ENCODE measurements around the gene REPS2.

DNA sequence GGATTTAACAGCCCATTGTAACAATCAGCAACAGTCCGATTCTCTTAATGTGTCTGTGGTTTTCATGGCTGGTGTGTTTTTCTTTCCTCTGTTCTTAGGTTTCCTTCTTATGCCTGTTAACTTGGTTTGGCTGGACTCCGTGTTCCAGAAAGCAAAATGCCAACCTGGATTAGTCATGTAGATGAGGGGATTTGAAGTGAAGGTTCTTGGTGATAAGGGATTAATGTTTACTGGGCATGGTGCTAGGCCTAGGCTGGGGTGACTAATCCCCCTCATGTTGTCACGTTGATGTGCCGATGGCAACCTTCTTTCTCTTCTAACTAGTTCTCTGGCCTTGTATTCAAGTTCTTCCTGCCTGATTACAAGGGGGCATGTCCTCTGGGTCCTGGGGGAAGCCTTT lies 85.9 kb downstream of the REPS2 start:
- TF ChIP-seq, protein P1, sequence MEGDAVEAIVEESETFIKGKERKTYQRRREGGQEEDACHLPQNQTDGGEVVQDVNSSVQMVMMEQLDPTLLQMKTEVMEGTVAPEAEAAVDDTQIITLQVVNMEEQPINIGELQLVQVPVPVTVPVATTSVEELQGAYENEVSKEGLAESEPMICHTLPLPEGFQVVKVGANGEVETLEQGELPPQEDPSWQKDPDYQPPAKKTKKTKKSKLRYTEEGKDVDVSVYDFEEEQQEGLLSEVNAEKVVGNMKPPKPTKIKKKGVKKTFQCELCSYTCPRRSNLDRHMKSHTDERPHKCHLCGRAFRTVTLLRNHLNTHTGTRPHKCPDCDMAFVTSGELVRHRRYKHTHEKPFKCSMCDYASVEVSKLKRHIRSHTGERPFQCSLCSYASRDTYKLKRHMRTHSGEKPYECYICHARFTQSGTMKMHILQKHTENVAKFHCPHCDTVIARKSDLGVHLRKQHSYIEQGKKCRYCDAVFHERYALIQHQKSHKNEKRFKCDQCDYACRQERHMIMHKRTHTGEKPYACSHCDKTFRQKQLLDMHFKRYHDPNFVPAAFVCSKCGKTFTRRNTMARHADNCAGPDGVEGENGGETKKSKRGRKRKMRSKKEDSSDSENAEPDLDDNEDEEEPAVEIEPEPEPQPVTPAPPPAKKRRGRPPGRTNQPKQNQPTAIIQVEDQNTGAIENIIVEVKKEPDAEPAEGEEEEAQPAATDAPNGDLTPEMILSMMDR (IDR thresholded peaks at IDR 0.05; ENCODE audit: low read depth, low read length, poor library complexity, severe bottlenecking): no peak
- TF ChIP-seq EZH2phosphoT487 (IDR thresholded peaks at IDR 0.05; ENCODE audit: borderline replicate concordance, low read length): no peak

Data from DOHH2 (cell line).